Neural cell (in vitro differentiated cells): Measurements from ENCODE around the gene AFF2.

Experiments used
- CTCF ChIP-seq: fragments of 450-650 bp; IDR thresholded peaks from 2 replicates; pipeline ENCODE4 v1.5.1; 2014; ENCODE audit warnings: antibody characterized with exemption, mild to moderate bottlenecking, moderate library complexity; ENCODE audit not compliant: poor library complexity, severe bottlenecking
- EZH2 ChIP-seq: fragments of 200-600, 300-800 bp; shearing (Covaris generic), sonication (generic); IDR thresholded peaks from 2 replicates; pipeline ENCODE4 v1.6.1; 2014; ENCODE audit warnings: antibody characterized with exemption, low read length, borderline replicate concordance, mild to moderate bottlenecking; ENCODE audit not compliant: insufficient read depth, poor library complexity, severe bottlenecking
- POLR2AphosphoS5 ChIP-seq: IDR thresholded peaks from 2 replicates; pipeline ENCODE4 v1.6.1; 2012
- SMC3 ChIP-seq: fragments of 450-650 bp; conservative IDR thresholded peaks from 2 replicates; pipeline ENCODE4 v1.6.1; 2014; ENCODE audit warnings: antibody characterized with exemption, mild to moderate bottlenecking, moderate library complexity; ENCODE audit not compliant: poor library complexity

DNA sequence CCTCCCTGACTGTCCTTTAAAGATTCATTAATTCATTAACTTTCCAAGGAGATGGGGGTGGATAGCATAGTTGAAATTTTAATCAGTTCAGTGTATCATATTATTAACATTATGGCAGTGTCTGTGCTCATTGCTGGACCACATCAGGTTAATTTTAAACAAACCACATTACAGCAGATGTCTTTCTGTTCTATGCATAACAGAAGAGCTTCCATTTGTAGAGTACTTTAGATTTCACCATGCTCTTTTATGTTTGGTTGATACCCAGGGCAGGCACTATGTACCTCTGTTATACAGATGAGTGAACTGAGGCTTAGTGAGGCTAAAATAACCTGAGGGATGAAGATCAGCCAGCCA lies 41.1 kb downstream of the AFF2 start:
- TF ChIP-seq CTCF = no peak
- no peak for TF ChIP-seq EZH2
- TF ChIP-seq POLR2AphosphoS5 = no peak
- no peak for TF ChIP-seq SMC3
